IMR-90 (cell line): ENCODE measurements around the gene LRP1B. TPM values are rescaled to one million over a fixed set of nuclear protein-coding genes. Genes with fewer than 3 reads are reported as not detected.

ENCODE experiments used
- ATAC-seq: fragments of 200-7000 bp; cut with Tn5 transposase; 2 replicates; pipeline ENCODE4 v1.9.1; 2020; ENCODE audit warnings: low read depth, mild to moderate bottlenecking, moderate library complexity
- BruUV-seq: library from RNA; stranded (reverse); fragments of 400-500 nt; replicated peaks from 2 replicates; lab custom pipeline; 2021; lab: Mats Ljungman, UMichigan
- CTCF ChIA-PET: fragments of 300-600 bp; formaldehyde crosslinking; extraction: SDS; loops from one replicate; lab custom pipeline; 2021; ENCODE audit warnings: antibody characterized with exemption; lab: Yijun Ruan, JAX
- POLR2A ChIA-PET: fragments of 300-600 bp; sonication (Branson Sonifier 250); formaldehyde crosslinking; loops from one replicate; lab custom pipeline; 2022; ENCODE audit warnings: antibody characterized with exemption; ENCODE audit not compliant: unreplicated experiment; lab: Charles Lee
- DNase-seq: peaks from one replicate; pipeline ENCODE4 v3.0.0; 2013
- H2AFZ ChIP-seq: replicated peaks from 2 replicates; pipeline ENCODE3; 2013; ENCODE audit warnings: low read length, mild to moderate bottlenecking; ENCODE audit not compliant: poor library complexity
- H2AK5ac ChIP-seq: 2 replicates; pipeline ENCODE4 v1.6.1; 2013; ENCODE audit warnings: low read depth, low read length, inconsistent platforms
- H2AK9ac ChIP-seq: replicated peaks from 2 replicates; pipeline ENCODE3; 2013; ENCODE audit warnings: mild to moderate bottlenecking, low read depth, low read length, moderate library complexity; ENCODE audit not compliant: poor library complexity
- H2BK120ac ChIP-seq: 2 replicates; pipeline ENCODE4 v1.6.1; 2013; ENCODE audit warnings: low read depth, low read length, inconsistent platforms
- H2BK15ac ChIP-seq: 3 replicates; pipeline ENCODE4 v1.6.1; 2013; ENCODE audit warnings: low read depth, low read length, inconsistent platforms
- H2BK20ac ChIP-seq: 2 replicates; pipeline ENCODE4 v1.6.1; 2013; ENCODE audit warnings: low read depth, mild to moderate bottlenecking, inconsistent platforms, low read length, moderate library complexity
- H2BK5ac ChIP-seq: 2 replicates; pipeline ENCODE4 v1.6.1; 2013; ENCODE audit warnings: mild to moderate bottlenecking, low read depth, low read length, inconsistent platforms; ENCODE audit not compliant: poor library complexity, severe bottlenecking
- H3K14ac ChIP-seq: replicated peaks from 2 replicates; pipeline ENCODE4 v1.6.1; 2013; ENCODE audit warnings: low read depth, low read length, inconsistent platforms
- H3K18ac ChIP-seq: 2 replicates; pipeline ENCODE4 v1.6.1; 2013; ENCODE audit warnings: low read depth, low read length, control low read depth
- H3K23ac ChIP-seq: 2 replicates; pipeline ENCODE4 v1.6.1; 2013; ENCODE audit warnings: low read depth, low read length, inconsistent platforms
- H3K27ac ChIP-seq: 2 replicates; pipeline ENCODE4 v1.5.1; 2013; ENCODE audit warnings: mild to moderate bottlenecking, control low read depth, low read length; ENCODE audit not compliant: insufficient read depth
- H3K27me3 ChIP-seq: 2 replicates; pipeline ENCODE4 v1.6.1; 2013; ENCODE audit warnings: low read length; ENCODE audit not compliant: control insufficient read depth, insufficient read depth
- H3K36me3 ChIP-seq: 2 replicates; pipeline ENCODE4 v1.6.1; 2013; ENCODE audit warnings: low read length, mixed read lengths; ENCODE audit not compliant: control insufficient read depth, insufficient read depth
- H3K4ac ChIP-seq: 2 replicates; pipeline ENCODE4 v1.6.1; 2013; ENCODE audit warnings: low read depth, low read length, inconsistent platforms
- H3K4me1 ChIP-seq: 2 replicates; pipeline ENCODE4 v1.6.1; 2013; ENCODE audit warnings: low read length, mixed read lengths; ENCODE audit not compliant: control insufficient read depth, insufficient read depth
- H3K4me2 ChIP-seq: 2 replicates; pipeline ENCODE4 v1.6.1; 2013; ENCODE audit warnings: low read depth, mild to moderate bottlenecking, control low read depth, low read length, moderate library complexity
- H3K4me3 ChIP-seq: 2 replicates; pipeline ENCODE4 v1.5.1; 2013; ENCODE audit warnings: low read depth, mild to moderate bottlenecking, control low read depth, low read length, moderate library complexity; ENCODE audit not compliant: insufficient read depth
- H3K56ac ChIP-seq: 2 replicates; pipeline ENCODE4 v1.6.1; 2013; ENCODE audit warnings: low read length, inconsistent platforms; ENCODE audit not compliant: insufficient read depth; ENCODE audit errors: extremely low read depth
- H3K79me1 ChIP-seq, 2 experiments: 2 replicates each; pipeline ENCODE4 v1.6.1; 2013; ENCODE audit warnings: low read length in 2 of 2, inconsistent platforms in 1 of 2, low read depth in 1 of 2
- H3K9ac ChIP-seq: 2 replicates; pipeline ENCODE4 v1.6.1; 2013; ENCODE audit warnings: low read depth, low read length, control low read depth
- H3K9me1 ChIP-seq: 2 replicates; pipeline ENCODE4 v1.6.1; 2013; ENCODE audit warnings: low read length, inconsistent platforms; ENCODE audit not compliant: insufficient read depth
- H3K9me3 ChIP-seq: 2 replicates; pipeline ENCODE4 v1.6.1; 2013; ENCODE audit warnings: low read length; ENCODE audit not compliant: control insufficient read depth, insufficient read depth
- H4K20me1 ChIP-seq: 2 replicates; pipeline ENCODE4 v1.6.1; 2013; ENCODE audit warnings: low read length, inconsistent platforms; ENCODE audit not compliant: insufficient read depth
- H4K5ac ChIP-seq: 2 replicates; pipeline ENCODE4 v1.6.1; 2013; ENCODE audit warnings: mild to moderate bottlenecking, low read depth, low read length, control low read depth
- H4K8ac ChIP-seq, 2 experiments: 2 replicates each; pipeline ENCODE4 v1.6.1; 2013; ENCODE audit warnings: low read depth in 2 of 2, low read length in 2 of 2, control low read depth in 1 of 2, inconsistent platforms in 1 of 2
- H4K91ac ChIP-seq: 2 replicates; pipeline ENCODE4 v1.6.1; 2013; ENCODE audit warnings: low read depth, low read length, inconsistent platforms; ENCODE audit not compliant: insufficient read depth
- CEBPB ChIP-seq: IDR thresholded peaks from 2 replicates; pipeline ENCODE4 v1.6.1; 2012; ENCODE audit warnings: low read depth, low read length, improper control_type of control experiment
- FOS ChIP-seq: fragments of 150-350 bp; IDR thresholded peaks from 2 replicates; pipeline ENCODE4 v1.6.1; 2016; ENCODE audit warnings: low read depth, low read length
- dilution Hi-C: fragments of 300-500 bp; cut with HindIII; formaldehyde crosslinking; loops from one replicate; pipeline ENCODE4 v1.14.3; 2018; ENCODE audit warnings: low sequenced_read_pairs; ENCODE audit not compliant: unreplicated experiment
- in situ Hi-C: fragments of 300-500 bp; cut with MboI; formaldehyde crosslinking; loops from 3 replicates; pipeline ENCODE4 v1.14.3; 2019; ENCODE audit warnings: low sequenced_read_pairs, inconsistent platforms, mixed read lengths
- intact Hi-C: fragments of 100-400 bp; cut with micrococcal nuclease; formaldehyde crosslinking; loops from 2 replicates; pipeline ENCODE4 v1.10.0; 2022
- polyA plus RNA-seq, 3 experiments: library from polyadenylated mRNA; depleted of rRNA; stranded (reverse); fragments of >200 nt; gene quantifications; 2 replicates each; pipeline ENCODE4 v1.2.3, GENCODE V29; 2012; ENCODE audit warnings: low replicate concordance in 1 of 3
- total RNA-seq: library from RNA; depleted of rRNA; stranded (reverse); fragments of >200 nt; gene quantifications from 2 replicates; pipeline ENCODE4 v1.2.3, GENCODE V29; 2012

LRP1B gene
- total and polyA plus RNA-seq, 2 of the 4 experiments (the other 2 are of a cell fraction), result under 0.01 to 0.02 TPM

GRCh38 chr2:140998017-140998416 lies 1132.8 kb downstream of the LRP1B start:
- no peak overlapping the region for H2BK20ac ChIP-seq
- no peak overlapping the region for H4K91ac ChIP-seq
- dilution Hi-C loops (no loop called here), in situ Hi-C loops (no loop called here), intact Hi-C loops (no loop called here)
- H3K27me3 ChIP-seq, result no peaks in the 10 kb centered on the region
- H3K4me2 ChIP-seq, result no peak overlapping the region
- no peak overlapping the region for H3K9ac ChIP-seq
- no peak overlapping the region for H2AK9ac ChIP-seq
- no peak overlapping the region for H3K4ac ChIP-seq
- TF ChIP-seq FOS, result no peak
- TF ChIP-seq CEBPB, result peak; percentile 41; the same call in 1 of the 2 replicates
- H3K56ac ChIP-seq, result 0 out of 2 replicates have a peak overlapping the region, but pooled peaks have one; percentile 9
- H4K8ac ChIP-seq, result no peak overlapping the region
- no peak overlapping the region for H3K27ac ChIP-seq
- H4K5ac ChIP-seq, result no peak overlapping the region; the same call in 1 of the 2 replicates
- H4K20me1 ChIP-seq, result no peaks in the 10 kb centered on the region
- no peak overlapping the region for H2BK120ac ChIP-seq
- no peak overlapping the region for H2AFZ ChIP-seq
- peak overlapping the region; percentile 4; the same call in 1 of the 2 replicates for H3K23ac ChIP-seq
- no peaks in the 10 kb centered on the region for H3K79me1 ChIP-seq
- H3K14ac ChIP-seq, result 0 out of 2 replicates have a peak overlapping the region, but pooled peaks have one; percentile 33
- H3K9me1 ChIP-seq, result no peaks in the 10 kb centered on the region
- no peak overlapping the region for H3K4me3 ChIP-seq
- no peaks in the 10 kb centered on the region for H3K36me3 ChIP-seq
- ChIA-PET CTCF (no interaction called here), POLR2A (no interaction called here)
- peak overlapping the region; percentile 32 for H2BK5ac ChIP-seq
- DNase-seq (peak; percentile 18), ATAC-seq (peak; percentile 48)
- no TSS peak for BruUV-seq
- H3K9me3 ChIP-seq, result no peaks in the 10 kb centered on the region
- H3K4me1 ChIP-seq, result peaks cover 5% of the 10 kb centered on the region; the same call in 1 of the 2 replicates
- H2AK5ac ChIP-seq, result no peak overlapping the region
- H3K18ac ChIP-seq, result peak overlapping the region; percentile 77; the same call in 1 of the 2 replicates
- H2BK15ac ChIP-seq, result 0 out of 3 replicates have a peak overlapping the region, but pooled peaks have one; percentile 10
